Large intestine (tissue), 3 donors: ENCODE results near the gene PAPPA. TPM values are rescaled to one million over a fixed set of nuclear protein-coding genes. Genes with fewer than 3 reads are reported as not detected.

Experiments used
- DNase-seq, 2 donors: peaks; one replicate each; pipeline versions ENCODE4 v3.0.0 to v3.0.0-alpha.2; 2013
- H3K27ac ChIP-seq: one replicate; pipeline ENCODE4 v1.5.1; 2013; ENCODE audit warnings: low read length
- H3K27me3 ChIP-seq: 2 replicates; pipeline ENCODE4 v1.6.1; 2013; ENCODE audit warnings: low read length; ENCODE audit not compliant: control insufficient read depth, insufficient read depth
- H3K36me3 ChIP-seq: 2 replicates; pipeline ENCODE4 v1.6.1; 2013; ENCODE audit warnings: low read length; ENCODE audit not compliant: control insufficient read depth, insufficient read depth
- H3K4me1 ChIP-seq: one replicate; pipeline ENCODE4 v1.6.1; 2013; ENCODE audit warnings: low read length; ENCODE audit not compliant: control insufficient read depth, insufficient read depth
- H3K4me3 ChIP-seq: one replicate; pipeline ENCODE4 v1.5.1; 2013; ENCODE audit warnings: low read length
- H3K9me3 ChIP-seq: one replicate; pipeline ENCODE4 v1.6.1; 2013; ENCODE audit warnings: mild to moderate bottlenecking, low read depth, low read length, moderate library complexity; ENCODE audit not compliant: control insufficient read depth
- WGBS: methylation state at CpG from one replicate; pipeline ENCODE4 v1.1.5; 2013; ENCODE audit warnings: low lambda C conversion rate; ENCODE audit not compliant: insufficient coverage; 5-methylcytosine and 5-hydroxymethylcytosine counted together
- polyA plus RNA-seq: library from polyadenylated mRNA; unstranded; fragments of 120-200 nt; gene quantifications from one replicate; pipeline ENCODE4 v1.2.1, GENCODE V29; 2013

Gene PAPPA
- polyA plus RNA-seq, 1 donor, result 2.2 TPM

DNA sequence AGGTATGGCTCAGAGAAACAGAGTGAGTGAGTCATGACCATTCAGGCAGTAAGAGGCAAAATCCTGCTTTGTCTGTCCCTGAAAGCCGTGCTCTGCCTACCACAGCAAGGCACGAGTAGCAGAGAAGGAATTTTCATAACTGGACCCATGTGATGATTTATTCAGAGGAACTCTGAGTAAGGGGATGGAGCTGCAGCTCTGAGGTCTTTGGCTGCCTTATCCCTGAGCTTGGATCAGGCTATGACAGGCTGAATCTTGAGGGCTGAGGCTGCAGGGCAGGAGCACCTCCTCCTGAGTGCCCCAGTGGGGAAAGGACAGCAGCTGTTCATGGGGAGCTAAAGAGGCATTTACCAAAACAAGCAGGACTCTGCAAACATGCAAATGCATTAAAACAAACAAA, 183.4 kb downstream of the PAPPA start:
- H3K27ac ChIP-seq, result no peak overlapping the region
- WGBS, result no CpG with 5 or more reads among the region's 2 CpGs
- no peak for DNase-seq
- H3K27me3 ChIP-seq, result peaks cover 12% of the 10 kb centered on the region
- H3K4me3 ChIP-seq, result no peak overlapping the region
- no peaks in the 10 kb centered on the region for H3K36me3 ChIP-seq
- no peaks in the 10 kb centered on the region for H3K4me1 ChIP-seq
- no peaks in the 10 kb centered on the region for H3K9me3 ChIP-seq

DNA sequence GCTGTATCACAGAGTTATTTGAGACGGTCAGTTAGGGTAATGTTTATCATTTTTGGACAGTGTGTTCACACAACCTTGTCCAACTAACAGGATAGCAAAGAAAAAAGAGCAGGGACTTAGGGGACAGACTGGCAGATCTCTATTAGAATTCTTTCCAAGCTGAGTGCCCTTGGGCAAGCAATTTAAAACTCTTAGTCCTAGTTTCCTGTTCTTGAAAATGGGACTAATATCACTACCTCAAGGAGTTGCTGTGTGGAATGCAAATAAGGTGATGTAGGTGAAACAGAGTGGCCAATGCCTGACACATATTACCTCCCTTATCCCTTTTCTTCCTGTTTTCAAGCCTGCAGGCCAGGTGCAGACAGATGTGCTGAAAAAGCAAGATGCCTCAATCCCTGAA, 186.7 kb downstream of the PAPPA start:
- WGBS, result no CpG with 5 or more reads among the region's 1 CpG
- Histone ChIP-seq H3K4me3 (no peak overlapping the region), H3K4me1 (no peaks in the 10 kb centered on the region), H3K27me3 (peaks cover 4% of the 10 kb centered on the region), H3K9me3 (no peaks in the 10 kb centered on the region), H3K36me3 (no peaks in the 10 kb centered on the region), H3K27ac (no peak overlapping the region)
- DNase-seq, result no peak

DNA sequence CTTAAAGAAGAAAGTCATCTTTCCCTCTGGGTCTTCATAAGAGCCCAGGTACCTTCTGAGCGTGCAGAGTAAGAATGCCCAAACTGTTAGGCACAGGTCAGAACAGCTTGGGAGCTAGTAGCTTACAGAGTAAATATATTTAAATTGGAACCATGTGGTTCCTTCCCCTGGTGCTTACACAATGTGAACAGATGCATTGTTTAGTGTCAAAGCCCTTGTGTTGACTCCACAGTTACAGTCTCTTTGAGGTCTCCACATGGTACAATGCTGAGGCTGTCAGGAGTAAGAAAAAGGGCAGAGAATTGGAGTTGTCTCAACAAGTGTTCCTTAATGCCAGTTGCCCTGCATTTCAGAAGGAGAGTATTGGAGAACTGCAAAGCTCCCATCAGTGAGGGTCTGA, 188.5 kb downstream of the PAPPA start:
- no CpG with 5 or more reads among the region's 1 CpG for WGBS
- H3K9me3 ChIP-seq, result no peaks in the 10 kb centered on the region
- DNase-seq, result no peak
- H3K4me3 ChIP-seq, result no peak overlapping the region
- H3K36me3 ChIP-seq, result no peaks in the 10 kb centered on the region
- H3K4me1 ChIP-seq, result peaks cover 10% of the 10 kb centered on the region
- H3K27ac ChIP-seq, result no peak overlapping the region
- H3K27me3 ChIP-seq, result peaks cover 4% of the 10 kb centered on the region

DNA sequence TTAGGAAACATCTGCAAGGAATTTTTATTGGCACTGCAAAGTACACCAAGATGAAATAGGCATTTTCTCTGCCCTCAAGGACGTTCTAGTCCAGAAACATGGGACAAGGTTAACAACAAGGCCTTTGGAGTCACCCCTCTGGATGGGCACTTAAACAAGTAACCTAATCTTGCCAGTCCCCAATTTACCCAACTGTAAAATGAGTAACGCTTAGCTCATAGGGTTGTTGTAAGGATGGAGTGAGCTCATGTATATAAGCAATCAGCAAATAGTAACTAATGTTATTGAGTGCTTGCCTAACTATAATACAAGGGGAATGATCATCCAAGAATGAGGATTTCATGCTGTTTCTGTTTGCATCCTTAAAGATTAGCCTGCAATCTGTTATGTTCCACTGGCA, 189.3 kb downstream of the PAPPA start:
- no peak for DNase-seq
- WGBS, result no CpG with 5 or more reads among the region's 2 CpGs
- no peaks in the 10 kb centered on the region for H3K36me3 ChIP-seq
- H3K27me3 ChIP-seq, result no peaks in the 10 kb centered on the region
- H3K27ac ChIP-seq, result no peak overlapping the region
- no peak overlapping the region for H3K4me3 ChIP-seq
- H3K9me3 ChIP-seq, result no peaks in the 10 kb centered on the region
- H3K4me1 ChIP-seq, result peaks cover 10% of the 10 kb centered on the region

DNA sequence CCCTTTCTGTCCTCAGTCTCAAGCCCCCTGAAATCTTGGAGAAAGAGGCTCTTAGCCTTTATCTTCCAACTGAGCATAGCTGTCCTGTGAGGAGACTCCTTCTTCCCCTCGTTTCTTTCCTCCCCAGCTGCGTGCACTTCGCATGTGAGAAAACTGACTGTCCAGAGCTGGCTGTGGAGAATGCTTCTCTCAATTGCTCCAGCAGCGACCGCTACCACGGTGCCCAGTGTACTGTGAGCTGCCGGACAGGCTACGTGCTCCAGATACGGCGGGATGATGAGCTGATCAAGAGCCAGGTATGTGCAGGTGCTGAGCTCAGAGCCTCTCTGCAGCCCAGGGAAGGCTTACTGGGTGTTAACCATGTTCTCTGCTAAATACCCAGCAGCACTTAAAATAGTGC, 190.8 kb downstream of the PAPPA start:
- Histone ChIP-seq H3K4me3 (no peak overlapping the region), H3K36me3 (no peaks in the 10 kb centered on the region), H3K27me3 (no peaks in the 10 kb centered on the region), H3K27ac (no peak overlapping the region), H3K4me1 (peaks cover 10% of the 10 kb centered on the region), H3K9me3 (no peaks in the 10 kb centered on the region)
- no peak for DNase-seq
- WGBS, result no CpG with 5 or more reads among the region's 10 CpGs

DNA sequence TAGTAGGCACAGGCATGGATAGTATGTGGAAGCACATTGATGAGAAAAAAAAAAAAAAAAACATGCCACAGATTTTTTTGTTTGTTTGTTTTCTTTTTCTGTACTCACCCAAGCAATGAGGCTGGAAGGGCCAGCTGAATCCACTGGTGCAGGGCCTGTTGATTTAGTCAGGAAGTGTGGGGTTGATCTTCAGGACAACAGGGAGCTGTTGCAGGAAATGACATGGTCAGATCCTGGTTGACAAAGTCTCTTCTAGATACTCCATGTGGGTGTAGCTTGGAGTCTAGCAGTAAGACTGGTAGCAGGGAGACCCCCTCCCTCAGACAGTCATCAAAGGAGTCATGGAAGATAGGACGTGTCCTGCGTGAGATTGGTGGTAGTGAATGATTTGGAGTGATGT, 191.8 kb downstream of the PAPPA start:
- no peak overlapping the region for H3K4me3 ChIP-seq
- WGBS, result no CpG with 5 or more reads among the region's 2 CpGs
- no peaks in the 10 kb centered on the region for H3K36me3 ChIP-seq
- H3K27me3 ChIP-seq, result no peaks in the 10 kb centered on the region
- H3K27ac ChIP-seq, result no peak overlapping the region
- DNase-seq, result no peak
- H3K9me3 ChIP-seq, result no peaks in the 10 kb centered on the region
- H3K4me1 ChIP-seq, result peaks cover 10% of the 10 kb centered on the region

DNA sequence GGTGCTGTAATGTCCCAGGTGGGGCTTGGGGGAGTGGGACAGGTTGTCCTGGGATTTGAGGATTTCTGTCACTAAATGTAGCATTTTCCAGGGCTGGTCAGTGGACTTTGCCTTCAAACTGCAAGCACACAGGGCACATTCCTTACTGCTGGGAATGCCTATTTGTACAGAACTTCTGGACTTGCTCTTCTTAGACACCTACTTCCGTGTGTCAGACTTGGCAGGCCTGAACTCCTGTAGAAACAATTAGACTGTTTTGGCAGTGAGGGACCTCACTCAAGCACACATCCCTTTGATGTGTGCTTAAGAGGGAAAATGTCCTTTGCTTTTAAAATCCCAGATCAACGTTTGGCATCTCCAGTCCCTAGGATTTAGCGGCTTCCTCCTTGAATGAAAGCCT, 192.2 kb downstream of the PAPPA start:
- Histone ChIP-seq H3K4me1 (peaks cover 10% of the 10 kb centered on the region), H3K27ac (no peak overlapping the region), H3K27me3 (no peaks in the 10 kb centered on the region), H3K36me3 (no peaks in the 10 kb centered on the region), H3K4me3 (no peak overlapping the region), H3K9me3 (no peaks in the 10 kb centered on the region)
- DNase-seq, result peak in 1 of 2 donors; percentile 32
- 100% methylated on average over 1 of the region's 3 CpGs for WGBS

DNA sequence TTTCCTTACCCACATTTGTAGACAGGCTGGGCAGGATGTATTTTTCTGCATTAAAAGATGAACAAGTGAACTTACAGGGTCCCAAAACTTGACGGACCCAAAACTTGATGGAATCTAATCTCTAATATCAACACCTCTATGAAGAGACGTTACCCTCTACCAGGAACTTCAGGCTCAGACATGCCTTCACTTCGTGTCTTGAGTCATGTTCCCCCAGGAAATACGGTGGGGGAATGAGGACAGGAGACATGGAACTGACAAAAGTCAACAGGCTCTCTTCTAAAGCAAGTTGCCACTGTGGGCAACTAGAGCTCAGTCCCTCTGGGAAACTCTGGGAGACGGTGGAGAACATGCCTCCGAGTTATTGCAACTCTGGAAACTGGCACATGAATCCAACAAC, 196.1 kb downstream of the PAPPA start:
- no peaks in the 10 kb centered on the region for H3K36me3 ChIP-seq
- peaks cover 10% of the 10 kb centered on the region for H3K4me1 ChIP-seq
- H3K9me3 ChIP-seq, result no peaks in the 10 kb centered on the region
- no peak for DNase-seq
- no CpG with 5 or more reads among the region's 6 CpGs for WGBS
- no peak overlapping the region for H3K4me3 ChIP-seq
- H3K27ac ChIP-seq, result no peak overlapping the region
- H3K27me3 ChIP-seq, result no peaks in the 10 kb centered on the region

DNA sequence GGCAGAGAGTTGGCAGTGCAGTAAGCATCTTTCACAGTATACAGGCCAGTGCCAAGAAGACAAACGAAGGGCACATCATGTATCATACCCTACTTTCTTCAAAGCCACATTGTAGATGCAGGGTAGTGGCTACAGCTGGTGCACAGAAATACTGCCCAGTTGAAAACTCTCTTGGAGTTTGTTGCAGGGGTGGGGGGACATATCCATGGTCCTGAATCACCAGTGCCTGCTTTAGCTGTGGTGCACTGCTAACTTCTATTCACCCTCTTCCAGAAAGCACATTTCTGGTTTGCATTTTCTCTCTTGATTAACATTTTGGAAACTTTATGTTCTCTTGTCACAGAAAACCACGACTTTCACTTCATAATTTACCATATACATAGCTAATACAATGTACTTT, 196.6 kb downstream of the PAPPA start:
- Histone ChIP-seq H3K9me3 (no peaks in the 10 kb centered on the region), H3K36me3 (no peaks in the 10 kb centered on the region), H3K27ac (no peak overlapping the region), H3K4me3 (no peak overlapping the region), H3K27me3 (no peaks in the 10 kb centered on the region), H3K4me1 (peaks cover 10% of the 10 kb centered on the region)
- DNase-seq, result no peak
- WGBS, result 33% methylated on average over 1 of the region's 2 CpGs

DNA sequence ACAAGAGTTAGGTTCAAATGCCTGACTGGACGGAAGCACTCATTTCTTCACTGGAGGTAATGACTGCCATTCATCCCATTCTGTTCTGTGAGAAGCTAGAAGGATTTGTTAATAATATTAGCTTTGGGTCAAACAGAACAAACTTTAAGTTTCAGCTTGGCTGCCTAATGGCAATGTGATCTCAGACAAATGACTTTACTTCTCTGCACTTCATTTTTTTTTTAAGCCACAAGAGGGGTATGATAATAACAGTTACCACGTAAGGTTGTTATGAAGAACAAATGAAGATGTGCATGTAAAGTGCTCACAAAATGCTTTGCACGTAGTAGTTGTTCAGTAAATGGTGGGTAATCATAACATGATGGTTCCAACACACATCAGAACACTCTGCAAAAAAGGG, 199.4 kb downstream of the PAPPA start:
- no peaks in the 10 kb centered on the region for H3K36me3 ChIP-seq
- no peaks in the 10 kb centered on the region for H3K27me3 ChIP-seq
- no peak overlapping the region for H3K27ac ChIP-seq
- WGBS, result 100% methylated on average over 2 of the region's 3 CpGs
- no peak overlapping the region for H3K4me3 ChIP-seq
- no peak for DNase-seq
- no peaks in the 10 kb centered on the region for H3K4me1 ChIP-seq
- no peaks in the 10 kb centered on the region for H3K9me3 ChIP-seq

DNA sequence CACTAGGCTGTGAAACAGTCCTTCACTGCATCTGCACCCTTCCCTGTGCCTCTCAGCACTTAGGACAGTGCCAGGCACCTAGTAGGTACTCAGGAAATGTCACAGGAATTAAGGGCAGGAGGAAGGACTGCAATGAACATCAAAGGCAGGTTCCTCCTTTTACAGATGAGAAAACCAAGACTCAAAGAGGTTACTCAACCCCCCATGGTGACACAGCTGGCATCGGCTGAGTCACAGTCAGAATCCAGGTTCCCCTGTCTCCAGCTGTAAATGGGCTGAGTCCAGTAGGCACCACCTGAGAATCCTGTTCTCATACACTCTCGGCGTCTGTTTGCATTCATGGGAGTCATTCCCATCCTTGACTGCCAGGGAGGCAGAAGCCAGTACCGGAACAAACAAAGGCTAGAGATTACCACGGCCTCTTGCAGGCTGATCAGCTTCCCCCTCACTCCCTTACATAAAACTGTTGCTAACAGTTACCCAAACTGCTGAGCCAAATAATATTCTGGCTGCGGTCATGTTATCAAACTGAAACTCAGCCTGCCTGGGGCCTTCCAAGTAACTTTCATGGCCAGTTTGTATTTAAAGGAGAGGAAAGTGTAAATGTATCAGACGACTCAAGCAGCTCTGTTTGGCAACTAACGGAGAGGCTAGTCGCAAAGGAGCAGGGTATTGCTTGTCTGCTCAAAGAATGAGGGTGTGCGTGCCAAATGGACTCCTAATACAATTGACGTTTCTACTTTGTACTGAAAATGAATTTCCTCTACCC, 201.7 kb downstream of the PAPPA start:
- Histone ChIP-seq H3K4me3 (no peak overlapping the region), H3K9me3 (no peaks in the 10 kb centered on the region), H3K4me1 (no peaks in the 10 kb centered on the region), H3K27me3 (no peaks in the 10 kb centered on the region), H3K27ac (no peak overlapping the region), H3K36me3 (no peaks in the 10 kb centered on the region)
- WGBS, result 20% methylated on average over 1 of the region's 11 CpGs
- DNase-seq, result peak in 1 of 2 donors; percentile 19
